Measurements from ENCODE around the gene USP17L25. TPM values are rescaled to one million over a fixed set of nuclear protein-coding genes. Genes with fewer than 3 reads are reported as not detected.
"Not testable (repeated sequence)": the region's sequence is repeated elsewhere in the genome, so short reads cannot be mapped to it uniquely, and the experiment has no call there.

USP17L25 gene
- not detected for total RNA-seq

GRCh38 chr4:9329611-9330010 is at the start of gene USP17L25:
USP17L25 (plus strand) TSS chr4:9329911; CDS start chr4:9329911, 0 bp downstream.
- DNase-seq; H3K27ac Mint-ChIP-seq; ATAC-seq; H3K27me3 Mint-ChIP-seq; POLR2A ChIA-PET; H3K4me3 Mint-ChIP-seq; H3K36me3 Mint-ChIP-seq (ENCODE audit: low read depth); H3K9me3 Mint-ChIP-seq; intact Hi-C loops (cut with micrococcal nuclease); CTCF ChIA-PET; H3K4me1 Mint-ChIP-seq (ENCODE audit: low read depth): not testable (repeated sequence)

DNA sequence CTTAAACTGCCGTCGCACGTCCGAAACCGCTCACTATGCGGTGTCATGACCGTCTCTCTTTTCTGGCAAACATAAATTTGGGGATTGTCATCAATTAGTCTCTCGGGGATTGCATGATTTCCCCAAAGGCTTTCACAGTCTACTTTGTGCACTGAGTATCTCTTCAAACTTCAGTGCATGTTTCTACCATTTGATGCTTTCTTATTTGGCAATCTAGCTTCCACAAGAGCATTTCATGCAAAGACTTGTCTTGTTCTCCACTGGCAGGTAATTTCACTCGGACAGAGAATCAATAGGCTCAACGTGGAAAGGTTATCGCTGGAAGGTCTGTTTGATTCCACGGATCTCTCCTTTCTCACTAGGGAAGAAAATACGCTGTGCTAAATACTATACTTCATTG is 5.5 kb upstream of the USP17L25 start:
- H3K27me3 Mint-ChIP-seq; DNase-seq; POLR2A ChIA-PET; H3K4me1 Mint-ChIP-seq (ENCODE audit: low read depth); ATAC-seq; H3K9me3 Mint-ChIP-seq; H3K4me3 Mint-ChIP-seq; intact Hi-C loops (cut with micrococcal nuclease); H3K27ac Mint-ChIP-seq; H3K36me3 Mint-ChIP-seq (ENCODE audit: low read depth); CTCF ChIA-PET: not testable (repeated sequence)

DNA sequence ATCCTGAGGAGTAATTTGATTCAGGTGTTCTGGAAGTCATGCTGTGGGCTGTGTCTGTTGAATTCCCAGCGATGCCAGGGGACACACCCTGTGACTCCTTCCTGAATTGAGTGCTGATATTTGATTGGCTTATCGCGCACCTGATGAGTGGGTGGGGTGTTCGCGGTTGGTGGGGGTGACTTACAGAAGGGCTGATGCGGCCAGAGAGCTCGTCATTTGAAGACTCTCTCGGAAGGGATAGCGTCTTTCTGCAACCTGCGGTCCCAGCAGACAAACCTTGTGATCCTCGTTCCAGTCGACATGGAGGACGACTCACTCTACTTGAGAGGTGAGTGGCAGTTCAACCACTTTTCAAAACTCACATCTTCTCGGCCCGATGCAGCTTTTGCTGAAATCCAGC is 4.8 kb upstream of the USP17L25 start, which contains the start of gene USP17L24:
USP17L24 (plus strand) TSS at position 301 of the 400 bp plus-strand sequence; CDS start at position 301, 0 bp downstream.
- POLR2A ChIA-PET: not testable (repeated sequence)

GRCh38 chr4:9334358-9334757 is 4.6 kb downstream of the USP17L25 start, which contains the start of gene USP17L26:
USP17L26 (plus strand) TSS chr4:9334658; CDS start chr4:9334658, 0 bp downstream.
- H3K36me3 Mint-ChIP-seq (ENCODE audit: low read depth); H3K9me3 Mint-ChIP-seq; POLR2A ChIA-PET; H3K4me1 Mint-ChIP-seq (ENCODE audit: low read depth); H3K27ac Mint-ChIP-seq; DNase-seq; H3K4me3 Mint-ChIP-seq; CTCF ChIA-PET; intact Hi-C loops (cut with micrococcal nuclease); ATAC-seq; H3K27me3 Mint-ChIP-seq: not testable (repeated sequence)

More for the DNA sequence above, 4.8 kb upstream of the USP17L25 start, which contains the start of gene USP17L24:
- H3K36me3 Mint-ChIP-seq (ENCODE audit: low read depth); H3K9me3 Mint-ChIP-seq; CTCF ChIA-PET; H3K4me3 Mint-ChIP-seq; H3K27ac Mint-ChIP-seq; H3K27me3 Mint-ChIP-seq; DNase-seq; H3K4me1 Mint-ChIP-seq (ENCODE audit: low read depth); intact Hi-C loops (cut with micrococcal nuclease); ATAC-seq: not testable (repeated sequence)

DNA sequence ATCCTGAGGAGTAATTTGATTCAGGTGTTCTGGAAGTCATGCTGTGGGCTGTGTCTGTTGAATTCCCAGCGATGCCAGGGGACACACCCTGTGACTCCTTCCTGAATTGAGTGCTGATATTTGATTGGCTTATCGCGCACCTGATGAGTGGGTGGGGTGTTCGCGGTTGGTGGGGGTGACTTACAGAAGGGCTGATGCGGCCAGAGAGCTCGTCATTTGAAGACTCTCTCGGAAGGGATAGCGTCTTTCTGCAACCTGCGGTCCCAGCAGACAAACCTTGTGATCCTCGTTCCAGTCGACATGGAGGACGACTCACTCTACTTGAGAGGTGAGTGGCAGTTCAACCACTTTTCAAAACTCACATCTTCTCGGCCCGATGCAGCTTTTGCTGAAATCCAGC is 9.4 kb downstream of the USP17L25 start, which contains the start of gene USP17L5:
USP17L5 (plus strand) TSS at position 301 of the 400 bp plus-strand sequence; CDS start at position 301, 0 bp downstream.
- intact Hi-C loops (cut with micrococcal nuclease); DNase-seq; H3K4me1 Mint-ChIP-seq (ENCODE audit: low read depth); H3K4me3 Mint-ChIP-seq; POLR2A ChIA-PET; H3K27ac Mint-ChIP-seq; H3K9me3 Mint-ChIP-seq; H3K36me3 Mint-ChIP-seq (ENCODE audit: low read depth); CTCF ChIA-PET; H3K27me3 Mint-ChIP-seq; ATAC-seq: not testable (repeated sequence)

GRCh38 chr4:9343848-9344247 is 14.1 kb downstream of the USP17L25 start, which contains the start of gene USP17L27:
USP17L27 (plus strand) TSS chr4:9344148; CDS start chr4:9344148, 0 bp downstream.
- H3K4me3 Mint-ChIP-seq; ATAC-seq; intact Hi-C loops (cut with micrococcal nuclease); H3K4me1 Mint-ChIP-seq (ENCODE audit: low read depth); H3K27me3 Mint-ChIP-seq; CTCF ChIA-PET; POLR2A ChIA-PET; H3K27ac Mint-ChIP-seq; DNase-seq; H3K9me3 Mint-ChIP-seq; H3K36me3 Mint-ChIP-seq (ENCODE audit: low read depth): not testable (repeated sequence)

DNA sequence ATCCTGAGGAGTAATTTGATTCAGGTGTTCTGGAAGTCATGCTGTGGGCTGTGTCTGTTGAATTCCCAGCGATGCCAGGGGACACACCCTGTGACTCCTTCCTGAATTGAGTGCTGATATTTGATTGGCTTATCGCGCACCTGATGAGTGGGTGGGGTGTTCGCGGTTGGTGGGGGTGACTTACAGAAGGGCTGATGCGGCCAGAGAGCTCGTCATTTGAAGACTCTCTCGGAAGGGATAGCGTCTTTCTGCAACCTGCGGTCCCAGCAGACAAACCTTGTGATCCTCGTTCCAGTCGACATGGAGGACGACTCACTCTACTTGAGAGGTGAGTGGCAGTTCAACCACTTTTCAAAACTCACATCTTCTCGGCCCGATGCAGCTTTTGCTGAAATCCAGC is 18.9 kb downstream of the USP17L25 start, which contains the start of gene USP17L28:
USP17L28 (plus strand) TSS at position 301 of the 400 bp plus-strand sequence; CDS start at position 301, 0 bp downstream.
- H3K27ac Mint-ChIP-seq; DNase-seq; ATAC-seq; H3K4me1 Mint-ChIP-seq (ENCODE audit: low read depth); H3K9me3 Mint-ChIP-seq; intact Hi-C loops (cut with micrococcal nuclease); H3K4me3 Mint-ChIP-seq; POLR2A ChIA-PET; H3K36me3 Mint-ChIP-seq (ENCODE audit: low read depth); H3K27me3 Mint-ChIP-seq; CTCF ChIA-PET: not testable (repeated sequence)

GRCh38 chr4:9350866-9351265 is 21.2 kb downstream of the USP17L25 start:
- H3K27ac Mint-ChIP-seq; POLR2A ChIA-PET; H3K4me3 Mint-ChIP-seq; ATAC-seq; intact Hi-C loops (cut with micrococcal nuclease); DNase-seq; H3K36me3 Mint-ChIP-seq (ENCODE audit: low read depth); H3K4me1 Mint-ChIP-seq (ENCODE audit: low read depth); H3K9me3 Mint-ChIP-seq; CTCF ChIA-PET; H3K27me3 Mint-ChIP-seq: not testable (repeated sequence)

- H3K4me1 Mint-ChIP-seq (ENCODE audit: low read depth); H3K36me3 Mint-ChIP-seq (ENCODE audit: low read depth); DNase-seq; H3K27me3 Mint-ChIP-seq; H3K27ac Mint-ChIP-seq; CTCF ChIA-PET; intact Hi-C loops (cut with micrococcal nuclease); ATAC-seq; H3K4me3 Mint-ChIP-seq; POLR2A ChIA-PET; H3K9me3 Mint-ChIP-seq: not testable (repeated sequence)
Measured at GRCh38 chr4:9353338-9353737, 23.6 kb downstream of the USP17L25 start, which contains the start of gene USP17L29. USP17L29 (plus strand) TSS chr4:9353638; CDS start chr4:9353638, 0 bp downstream.

DNA sequence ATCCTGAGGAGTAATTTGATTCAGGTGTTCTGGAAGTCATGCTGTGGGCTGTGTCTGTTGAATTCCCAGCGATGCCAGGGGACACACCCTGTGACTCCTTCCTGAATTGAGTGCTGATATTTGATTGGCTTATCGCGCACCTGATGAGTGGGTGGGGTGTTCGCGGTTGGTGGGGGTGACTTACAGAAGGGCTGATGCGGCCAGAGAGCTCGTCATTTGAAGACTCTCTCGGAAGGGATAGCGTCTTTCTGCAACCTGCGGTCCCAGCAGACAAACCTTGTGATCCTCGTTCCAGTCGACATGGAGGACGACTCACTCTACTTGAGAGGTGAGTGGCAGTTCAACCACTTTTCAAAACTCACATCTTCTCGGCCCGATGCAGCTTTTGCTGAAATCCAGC is 33.1 kb downstream of the USP17L25 start, which contains the start of gene USP17L30:
USP17L30 (plus strand) TSS at position 301 of the 400 bp plus-strand sequence; CDS start at position 301, 0 bp downstream.
- DNase-seq; H3K4me3 Mint-ChIP-seq; H3K27ac Mint-ChIP-seq; CTCF ChIA-PET; ATAC-seq; intact Hi-C loops (cut with micrococcal nuclease); H3K9me3 Mint-ChIP-seq; H3K36me3 Mint-ChIP-seq (ENCODE audit: low read depth); H3K4me1 Mint-ChIP-seq (ENCODE audit: low read depth); H3K27me3 Mint-ChIP-seq; POLR2A ChIA-PET: not testable (repeated sequence)

DNA sequence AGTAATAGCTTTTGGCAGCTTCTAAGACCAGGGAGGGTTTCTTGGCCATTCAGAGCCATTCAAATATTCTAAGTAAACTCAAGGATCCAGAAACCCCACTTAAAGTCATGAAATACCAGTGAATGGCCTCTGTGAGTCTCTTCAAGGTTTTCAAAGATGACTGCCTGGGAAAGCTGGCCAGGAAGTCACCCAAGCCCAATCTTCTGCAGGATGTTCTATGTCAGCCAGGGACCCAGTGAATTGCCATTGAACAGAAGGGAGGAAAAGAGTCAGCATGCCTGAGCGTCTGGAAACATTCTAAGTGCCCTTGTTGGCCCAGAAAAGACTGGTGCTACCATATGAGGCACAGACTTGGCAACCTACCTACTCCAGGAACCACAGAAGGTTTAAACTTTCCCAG is 50.2 kb downstream of the USP17L25 start:
- DNase-seq; H3K36me3 Mint-ChIP-seq (ENCODE audit: low read depth); H3K9me3 Mint-ChIP-seq; H3K27ac Mint-ChIP-seq; H3K4me3 Mint-ChIP-seq; ATAC-seq; H3K4me1 Mint-ChIP-seq (ENCODE audit: low read depth); H3K27me3 Mint-ChIP-seq; intact Hi-C loops (cut with micrococcal nuclease): not testable (repeated sequence)
- POLR2A ChIA-PET: interaction anchor here (0.6 kb wide), 1 partner anchor 276 kb away, joined by 3 read pairs; no protein-coding TSS in a partner anchor
- CTCF ChIA-PET: interaction anchor here (1.4 kb wide), 1 partner anchor 379 kb away, joined by 4 read pairs; no protein-coding TSS in a partner anchor

Data from activated CD8-positive, alpha-beta T cell treated with anti-CD3 and anti-CD28 coated beads for 36 hours (primary cell).